ENCODE measurements around the gene TFB2M. TPM values are rescaled to one million over a fixed set of nuclear protein-coding genes. Genes with fewer than 3 reads are reported as not detected.

Gene TFB2M
- total and polyA plus RNA-seq, 10 of the 15 experiments (the other 5 are each of a cell fraction or from before 2014, with no cell fraction given), result 25.2 to 66.0 (median 36.1) TPM

DNA sequence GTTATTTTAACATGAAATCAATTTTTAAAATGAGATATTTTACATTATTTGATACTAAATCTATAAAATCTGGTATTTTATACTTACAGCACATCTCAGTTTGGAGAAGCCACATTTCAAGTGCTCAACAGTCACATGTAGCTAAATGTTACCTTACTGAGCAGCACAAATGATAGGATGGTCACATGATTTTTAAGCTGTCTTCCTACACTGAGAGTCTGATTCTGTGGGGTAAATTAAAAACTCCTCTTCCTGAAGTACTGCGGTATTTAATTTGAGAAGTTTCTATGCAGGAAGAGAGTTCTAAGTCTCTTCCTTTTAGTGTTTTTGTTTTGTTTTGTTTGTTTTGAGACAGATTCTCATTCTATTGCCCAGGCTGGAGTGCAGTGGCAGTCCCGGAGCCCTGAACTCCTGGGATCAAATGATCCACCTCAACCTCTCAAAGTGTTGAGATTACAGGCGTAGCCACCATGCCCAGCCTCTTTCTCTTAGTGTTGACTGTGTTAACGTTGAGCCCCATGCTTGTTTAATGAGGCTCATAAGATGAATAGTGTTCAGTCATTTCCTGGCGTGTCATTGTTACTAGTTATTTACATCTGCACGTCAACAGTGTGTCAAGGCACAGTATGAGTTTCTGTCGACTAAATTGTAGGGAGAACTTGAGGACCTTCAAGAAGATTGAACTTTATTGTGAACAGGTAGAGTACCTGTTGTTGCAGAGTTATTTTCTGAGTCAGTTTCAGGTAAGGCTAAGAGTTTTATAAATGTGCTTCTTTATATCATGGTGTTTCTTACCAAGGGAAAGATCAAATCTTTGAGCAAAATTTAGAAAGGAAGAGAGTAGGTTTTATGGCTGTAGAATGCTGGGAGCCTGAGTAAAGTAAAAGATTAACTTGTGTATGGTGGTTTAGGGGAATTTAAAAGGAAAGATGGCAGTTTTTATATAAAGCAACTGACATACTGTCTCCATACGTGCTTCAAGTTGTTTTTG lies 3.5 kb upstream of the TFB2M start:
- H3K4me1 ChIP-seq (ENCODE audit: control insufficient read depth, insufficient read depth, low read length), result peaks cover 21% of the 10 kb centered on the region
- H3K9ac ChIP-seq (ENCODE audit: control insufficient read depth, insufficient read depth, low read length), result peak overlapping the region; percentile 21
- SMC1A ChIA-PET (ENCODE audit: uncharacterized antibody, unreplicated experiment), result interaction anchor here (0.6 to 1.2 kb wide), 4 partner anchors 9 to 1414 kb away, joined by 3 to 5 read pairs (median 4); no protein-coding TSS in a partner anchor
- TF ChIP-seq RAD51 (IDR thresholded peaks at IDR 0.05) (peak; percentile 84), CREM (IDR thresholded peaks at IDR 0.05; ENCODE audit: low read depth) (peak; percentile 52; the same call in 1 of the 2 replicates), CREB1 (IDR thresholded peaks at IDR 0.05; ENCODE audit: low read depth) (peak; percentile 78), MTA2 (IDR thresholded peaks at IDR 0.05; ENCODE audit: low read depth) (no peak), KLF5 (IDR thresholded peaks at IDR 0.05; ENCODE audit: partially characterized antibody) (peak; percentile 26), ATF7 (IDR thresholded peaks at IDR 0.05; ENCODE audit: low read depth) (0 out of 2 replicates have a peak, but pooled peaks have one; percentile 16)
- TF ChIP-seq, protein P1, sequence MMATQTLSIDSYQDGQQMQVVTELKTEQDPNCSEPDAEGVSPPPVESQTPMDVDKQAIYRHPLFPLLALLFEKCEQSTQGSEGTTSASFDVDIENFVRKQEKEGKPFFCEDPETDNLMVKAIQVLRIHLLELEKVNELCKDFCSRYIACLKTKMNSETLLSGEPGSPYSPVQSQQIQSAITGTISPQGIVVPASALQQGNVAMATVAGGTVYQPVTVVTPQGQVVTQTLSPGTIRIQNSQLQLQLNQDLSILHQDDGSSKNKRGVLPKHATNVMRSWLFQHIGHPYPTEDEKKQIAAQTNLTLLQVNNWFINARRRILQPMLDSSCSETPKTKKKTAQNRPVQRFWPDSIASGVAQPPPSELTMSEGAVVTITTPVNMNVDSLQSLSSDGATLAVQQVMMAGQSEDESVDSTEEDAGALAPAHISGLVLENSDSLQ (IDR thresholded peaks at IDR 0.05), result peak; percentile 39; the same call in 1 of the 2 replicates
- TF ChIP-seq, protein P2, sequence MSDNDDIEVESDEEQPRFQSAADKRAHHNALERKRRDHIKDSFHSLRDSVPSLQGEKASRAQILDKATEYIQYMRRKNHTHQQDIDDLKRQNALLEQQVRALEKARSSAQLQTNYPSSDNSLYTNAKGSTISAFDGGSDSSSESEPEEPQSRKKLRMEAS (IDR thresholded peaks at IDR 0.05; ENCODE audit: low read depth, low read length), result 0 out of 2 replicates have a peak, but pooled peaks have one; percentile 26
- TF ChIP-seq, protein P3, sequence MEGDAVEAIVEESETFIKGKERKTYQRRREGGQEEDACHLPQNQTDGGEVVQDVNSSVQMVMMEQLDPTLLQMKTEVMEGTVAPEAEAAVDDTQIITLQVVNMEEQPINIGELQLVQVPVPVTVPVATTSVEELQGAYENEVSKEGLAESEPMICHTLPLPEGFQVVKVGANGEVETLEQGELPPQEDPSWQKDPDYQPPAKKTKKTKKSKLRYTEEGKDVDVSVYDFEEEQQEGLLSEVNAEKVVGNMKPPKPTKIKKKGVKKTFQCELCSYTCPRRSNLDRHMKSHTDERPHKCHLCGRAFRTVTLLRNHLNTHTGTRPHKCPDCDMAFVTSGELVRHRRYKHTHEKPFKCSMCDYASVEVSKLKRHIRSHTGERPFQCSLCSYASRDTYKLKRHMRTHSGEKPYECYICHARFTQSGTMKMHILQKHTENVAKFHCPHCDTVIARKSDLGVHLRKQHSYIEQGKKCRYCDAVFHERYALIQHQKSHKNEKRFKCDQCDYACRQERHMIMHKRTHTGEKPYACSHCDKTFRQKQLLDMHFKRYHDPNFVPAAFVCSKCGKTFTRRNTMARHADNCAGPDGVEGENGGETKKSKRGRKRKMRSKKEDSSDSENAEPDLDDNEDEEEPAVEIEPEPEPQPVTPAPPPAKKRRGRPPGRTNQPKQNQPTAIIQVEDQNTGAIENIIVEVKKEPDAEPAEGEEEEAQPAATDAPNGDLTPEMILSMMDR (IDR thresholded peaks at IDR 0.05 in 2 of 3, conservative IDR thresholded peaks at IDR 0.05 in 1 of 3; ENCODE audit: control insufficient read depth in 2 of 3, extremely low read depth in 1 of 3, insufficient read depth in 1 of 3, low read depth in 3 of 3, low read length in 3 of 3), result no peak
- peaks cover 2% of the 10 kb centered on the region; the same call in 1 of the 3 replicates for H3K9me3 ChIP-seq (replicated peaks; ENCODE audit: control insufficient read depth, insufficient read depth, low read length)
- intact Hi-C loops (cut with micrococcal nuclease; ENCODE audit: unreplicated experiment), result loop anchor here (5.0 kb wide), 1 partner anchor 128 kb away; no protein-coding TSS in a partner anchor
- BruUV-seq (replicated peaks), result TSS peak; percentile 38
- H3K4me3 ChIP-seq, result peak overlapping the region; percentile 58
- H3K79me2 ChIP-seq (ENCODE audit: control insufficient read depth, insufficient read depth, low read length), result peaks cover 89% of the 10 kb centered on the region
- H3K4me2 ChIP-seq (ENCODE audit: control insufficient read depth, insufficient read depth), result peak overlapping the region; percentile 30
- no peaks in the 10 kb centered on the region for H3K36me3 ChIP-seq (ENCODE audit: control insufficient read depth in 2 of 2, insufficient read depth in 2 of 2, low read length in 1 of 2)
- 50% methylated on average over 8 of the region's 8 CpGs for WGBS (ENCODE audit: insufficient coverage, insufficient replicate concordance, low lambda C conversion rate, missing lambda C conversion rate)
- peak overlapping the region; percentile 13 for H2AFZ ChIP-seq (ENCODE audit: control insufficient read depth, low read depth, low read length)
- DNase-seq (ENCODE audit: low read depth, low spot score), result no peak
- H3K27me3 ChIP-seq (replicated peaks in 1 of 2; ENCODE audit: control insufficient read depth in 2 of 2, insufficient read depth in 2 of 2, low read length in 1 of 2), result no peaks in the 10 kb centered on the region
- in situ Hi-C loops (cut with MboI), result no loop called here
- H4K20me1 ChIP-seq (ENCODE audit: control insufficient read depth, insufficient read depth), result no peaks in the 10 kb centered on the region
- peak overlapping the region; percentile 53 for H3K27ac ChIP-seq (ENCODE audit: control insufficient read depth, insufficient read depth)
- POLR2A ChIA-PET, result interaction anchor here (1.3 kb wide), 1 partner anchor 22 kb away, joined by 4 read pairs; no protein-coding TSS in a partner anchor
- CTCF ChIA-PET, result interaction anchor here (0.6 to 1.4 kb wide), 5 partner anchors 10 to 122 kb away, joined by 3 read pairs; no protein-coding TSS in a partner anchor
- RAD21 ChIA-PET (ENCODE audit: unreplicated experiment), result no interaction called here
- FAIRE-seq, result no peak
- peak; percentile 29 for ATAC-seq
